Measurements from ENCODE around the gene CFAP77.
"Not testable (repeated sequence)": the region's sequence is repeated elsewhere in the genome, so short reads cannot be mapped to it uniquely, and the experiment has no call there.

Gene CFAP77

GRCh38 chr9:132552041-132552440, 142.0 kb downstream of the CFAP77 start:
- DNase-seq, result no peak

GRCh38 chr9:132554755-132555154, 144.7 kb downstream of the CFAP77 start:
- DNase-seq, result no peak

GRCh38 chr9:132555528-132555927, 145.5 kb downstream of the CFAP77 start:
- no peak for DNase-seq

GRCh38 chr9:132556235-132556634, 146.2 kb downstream of the CFAP77 start:
- no peak for DNase-seq

GRCh38 chr9:132556714-132557113, 146.7 kb downstream of the CFAP77 start:
- DNase-seq, result no peak

GRCh38 chr9:132557159-132557558, 147.1 kb downstream of the CFAP77 start:
- no peak for DNase-seq

- no peak for DNase-seq
These were observed 149.7 kb downstream of the CFAP77 start for GRCh38 chr9:132559711-132560110.

GRCh38 chr9:132560616-132561202, 150.7 kb downstream of the CFAP77 start:
- no peak for DNase-seq

- no peak for DNase-seq
These were observed 152.2 kb downstream of the CFAP77 start for GRCh38 chr9:132562306-132562573.

- no peak for DNase-seq
These were observed 154.5 kb downstream of the CFAP77 start for GRCh38 chr9:132564526-132564925.

- DNase-seq, result not testable (repeated sequence)
These were observed 158.8 kb downstream of the CFAP77 start for GRCh38 chr9:132568787-132569186.

- no peak for DNase-seq
These were observed 162.0 kb downstream of the CFAP77 start for GRCh38 chr9:132571806-132572600.

- DNase-seq, result no peak
These were observed 162.9 kb downstream of the CFAP77 start for GRCh38 chr9:132572921-132573320.

- DNase-seq, result peak; percentile 86
These were observed 165.1 kb downstream of the CFAP77 start for GRCh38 chr9:132575005-132575609.

GRCh38 chr9:132575811-132576210, 165.8 kb downstream of the CFAP77 start:
- DNase-seq, result no peak

GRCh38 chr9:132577119-132577518, 167.1 kb downstream of the CFAP77 start:
- no peak for DNase-seq

GRCh38 chr9:132578367-132578932, 168.4 kb downstream of the CFAP77 start:
- DNase-seq, result no peak

GRCh38 chr9:132579427-132579798, 169.4 kb downstream of the CFAP77 start:
- DNase-seq, result no peak

- DNase-seq, result no peak
These were observed 172.3 kb downstream of the CFAP77 start, which contains the start of gene BARHL1 for GRCh38 chr9:132582276-132582785. TSS of gene BARHL1 (plus strand) at chr9:132582606. CDS start at chr9:132582798, 192 bp downstream.

- DNase-seq, result no peak
These were observed 173.0 kb downstream of the CFAP77 start for GRCh38 chr9:132582786-132583583.

GRCh38 chr9:132583584-132584304, 173.7 kb downstream of the CFAP77 start:
- DNase-seq, result no peak

Data from NCI-H345 (cell line).